ENCODE measurements around the gene DLK1. TPM values are rescaled to one million over a fixed set of nuclear protein-coding genes. Genes with fewer than 3 reads are reported as not detected.
A peak's percentile ranks its signal among the peaks of the same experiment; 100 is the strongest.

DLK1 gene
- total RNA-seq, result 8.6 TPM

- Histone ChIP-seq H3K36me3 (no peaks in the 10 kb centered on the region), H3K27me3 (no peaks in the 10 kb centered on the region), H3K27ac (no peak within 1 kb of the TSS), H3K4me3 (no peak within 1 kb of the TSS), H3K9me3 (no peaks in the 10 kb centered on the region), H3K4me1 (no peaks in the 10 kb centered on the region)
- no peak for DNase-seq (ENCODE audit: extremely low spot score in 2 of 2)
- intact Hi-C loops (cut with DNase I), result no loop called here
- TF ChIP-seq POLR2A (IDR thresholded peaks at IDR 0.05) (no peak), CTCF (IDR thresholded peaks at IDR 0.05) (no peak), POLR2AphosphoS5 (IDR thresholded peaks at IDR 0.05; ENCODE audit: insufficient read depth in 1 of 2, low read depth in 1 of 2) (no peak)
Measured at GRCh38 chr14:100726550-100727085, at the start of gene DLK1. Gene DLK1, plus strand, starts transcription at chr14:100726892. Its CDS starts 177 bp downstream, at chr14:100727069.

- Histone ChIP-seq H3K27me3 (no peaks in the 10 kb centered on the region), H3K36me3 (no peaks in the 10 kb centered on the region), H3K4me1 (peaks cover 57% of the 10 kb centered on the region), H3K27ac (peak overlapping the region; percentile 93), H3K4me3 (no peak overlapping the region), H3K9me3 (no peaks in the 10 kb centered on the region)
- intact Hi-C loops (cut with DNase I), result no loop called here
- no peak for DNase-seq (ENCODE audit: extremely low spot score in 2 of 2)
- TF ChIP-seq CTCF (IDR thresholded peaks at IDR 0.05), result no peak
- no peak for TF ChIP-seq POLR2A (IDR thresholded peaks at IDR 0.05)
- TF ChIP-seq POLR2AphosphoS5 (IDR thresholded peaks at IDR 0.05; ENCODE audit: insufficient read depth in 1 of 2, low read depth in 1 of 2), result no peak
Measured at GRCh38 chr14:100677152-100677551, 49.5 kb upstream of the DLK1 start.

GRCh38 chr14:100677554-100678468, 48.9 kb upstream of the DLK1 start:
- intact Hi-C loops (cut with DNase I), result no loop called here
- Histone ChIP-seq H3K4me3 (no peak overlapping the region), H3K27ac (peak overlapping the region; percentile 93), H3K4me1 (peaks cover 57% of the 10 kb centered on the region), H3K36me3 (no peaks in the 10 kb centered on the region), H3K27me3 (no peaks in the 10 kb centered on the region), H3K9me3 (no peaks in the 10 kb centered on the region)
- TF ChIP-seq POLR2AphosphoS5 (IDR thresholded peaks at IDR 0.05; ENCODE audit: insufficient read depth in 1 of 2, low read depth in 1 of 2) (peak in 1 of 2 donors; percentile 71), POLR2A (IDR thresholded peaks at IDR 0.05) (no peak), CTCF (IDR thresholded peaks at IDR 0.05) (no peak)
- no peak for DNase-seq (ENCODE audit: extremely low spot score in 2 of 2)

GRCh38 chr14:100678469-100678828, 48.2 kb upstream of the DLK1 start:
- no peak for DNase-seq (ENCODE audit: extremely low spot score in 2 of 2)
- Histone ChIP-seq H3K27me3 (no peaks in the 10 kb centered on the region), H3K36me3 (no peaks in the 10 kb centered on the region), H3K27ac (peak overlapping the region; percentile 93), H3K4me1 (peaks cover 57% of the 10 kb centered on the region), H3K9me3 (no peaks in the 10 kb centered on the region), H3K4me3 (no peak overlapping the region)
- intact Hi-C loops (cut with DNase I), result no loop called here
- no peak for TF ChIP-seq POLR2AphosphoS5 (IDR thresholded peaks at IDR 0.05; ENCODE audit: insufficient read depth in 1 of 2, low read depth in 1 of 2)
- TF ChIP-seq CTCF (IDR thresholded peaks at IDR 0.05), result no peak
- TF ChIP-seq POLR2A (IDR thresholded peaks at IDR 0.05), result no peak

- Histone ChIP-seq H3K27ac (peak overlapping the region; percentile 93), H3K4me1 (peaks cover 57% of the 10 kb centered on the region), H3K9me3 (no peaks in the 10 kb centered on the region), H3K27me3 (no peaks in the 10 kb centered on the region), H3K4me3 (no peak overlapping the region), H3K36me3 (no peaks in the 10 kb centered on the region)
- DNase-seq (ENCODE audit: extremely low spot score in 2 of 2), result no peak
- intact Hi-C loops (cut with DNase I), result no loop called here
- no peak for TF ChIP-seq POLR2A (IDR thresholded peaks at IDR 0.05)
- no peak for TF ChIP-seq CTCF (IDR thresholded peaks at IDR 0.05)
- no peak for TF ChIP-seq POLR2AphosphoS5 (IDR thresholded peaks at IDR 0.05; ENCODE audit: insufficient read depth in 1 of 2, low read depth in 1 of 2)
Measured at GRCh38 chr14:100679153-100679552, 47.5 kb upstream of the DLK1 start.

Measured in vagina (tissue), 2 donors.